ENCODE measurements around the gene PRPF38A. TPM values are rescaled to one million over a fixed set of nuclear protein-coding genes. Genes with fewer than 3 reads are reported as not detected.

The PRPF38A gene
- total and polyA plus RNA-seq, 4 donors: 5.9 to 10.3 (median 8.6) TPM

GRCh38 chr1:52435650-52436049 is 31.2 kb downstream of the PRPF38A start:
- Histone ChIP-seq H3K27ac (ENCODE audit: low read depth in 1 of 2, low read length in 2 of 2) (no peak overlapping the region), H3K4me1 (ENCODE audit: control insufficient read depth in 4 of 4, insufficient read depth in 4 of 4, low read length in 3 of 4) (no peaks in the 10 kb centered on the region), H3K4me3 (ENCODE audit: low read depth in 1 of 3, low read length in 3 of 3) (no peak overlapping the region), H3K9me3 (ENCODE audit: control insufficient read depth in 4 of 4, low read length in 3 of 4) (no peaks in the 10 kb centered on the region), H3K9ac (ENCODE audit: low read depth in 1 of 2, low read length in 2 of 2) (no peak overlapping the region), H3K27me3 (ENCODE audit: control insufficient read depth in 4 of 4, insufficient read depth in 4 of 4, low read length in 3 of 4) (no peaks in the 10 kb centered on the region), H3K36me3 (ENCODE audit: control insufficient read depth in 4 of 4, insufficient read depth in 3 of 4, low read depth in 1 of 4, low read length in 3 of 4) (peaks cover 6 to 53% (median 36%) of the 10 kb centered on the region in 4 donors)
- TF ChIP-seq, protein P1, sequence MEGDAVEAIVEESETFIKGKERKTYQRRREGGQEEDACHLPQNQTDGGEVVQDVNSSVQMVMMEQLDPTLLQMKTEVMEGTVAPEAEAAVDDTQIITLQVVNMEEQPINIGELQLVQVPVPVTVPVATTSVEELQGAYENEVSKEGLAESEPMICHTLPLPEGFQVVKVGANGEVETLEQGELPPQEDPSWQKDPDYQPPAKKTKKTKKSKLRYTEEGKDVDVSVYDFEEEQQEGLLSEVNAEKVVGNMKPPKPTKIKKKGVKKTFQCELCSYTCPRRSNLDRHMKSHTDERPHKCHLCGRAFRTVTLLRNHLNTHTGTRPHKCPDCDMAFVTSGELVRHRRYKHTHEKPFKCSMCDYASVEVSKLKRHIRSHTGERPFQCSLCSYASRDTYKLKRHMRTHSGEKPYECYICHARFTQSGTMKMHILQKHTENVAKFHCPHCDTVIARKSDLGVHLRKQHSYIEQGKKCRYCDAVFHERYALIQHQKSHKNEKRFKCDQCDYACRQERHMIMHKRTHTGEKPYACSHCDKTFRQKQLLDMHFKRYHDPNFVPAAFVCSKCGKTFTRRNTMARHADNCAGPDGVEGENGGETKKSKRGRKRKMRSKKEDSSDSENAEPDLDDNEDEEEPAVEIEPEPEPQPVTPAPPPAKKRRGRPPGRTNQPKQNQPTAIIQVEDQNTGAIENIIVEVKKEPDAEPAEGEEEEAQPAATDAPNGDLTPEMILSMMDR (IDR thresholded peaks at IDR 0.05; ENCODE audit: low read depth, low read length, missing input control): no peak
- no peak for TF ChIP-seq FOXA1 (IDR thresholded peaks at IDR 0.05)
- TF ChIP-seq HNF4G (IDR thresholded peaks at IDR 0.05): no peak
- no peak for TF ChIP-seq HNF4A (conservative IDR thresholded peaks at IDR 0.05)
- TF ChIP-seq NR2F2 (IDR thresholded peaks at IDR 0.05): no peak
- no peak for TF ChIP-seq JUND (IDR thresholded peaks at IDR 0.05)
- TF ChIP-seq MAX (IDR thresholded peaks at IDR 0.05): no peak
- no peak for TF ChIP-seq REST (IDR thresholded peaks at IDR 0.05)
- TF ChIP-seq RXRA (IDR thresholded peaks at IDR 0.05): no peak
- no peak for TF ChIP-seq SP1 (IDR thresholded peaks at IDR 0.05)
- no peak for TF ChIP-seq YY1 (IDR thresholded peaks at IDR 0.05)
- DNase-seq (ENCODE audit: low spot score): no peak
- 100% methylated on average over 1 of the region's 1 CpG for WGBS

GRCh38 chr1:52436817-52437216 is 32.4 kb downstream of the PRPF38A start:
- no peak for TF ChIP-seq FOXA1 (IDR thresholded peaks at IDR 0.05)
- TF ChIP-seq ZBTB33 (IDR thresholded peaks at IDR 0.05): no peak
- TF ChIP-seq, protein P2, sequence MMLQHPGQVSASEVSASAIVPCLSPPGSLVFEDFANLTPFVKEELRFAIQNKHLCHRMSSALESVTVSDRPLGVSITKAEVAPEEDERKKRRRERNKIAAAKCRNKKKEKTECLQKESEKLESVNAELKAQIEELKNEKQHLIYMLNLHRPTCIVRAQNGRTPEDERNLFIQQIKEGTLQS (IDR thresholded peaks at IDR 0.05): no peak
- no peak for TF ChIP-seq REST (IDR thresholded peaks at IDR 0.05)
- TF ChIP-seq GABPA (IDR thresholded peaks at IDR 0.05 in 1 of 2, conservative IDR thresholded peaks at IDR 0.05 in 1 of 2): no peak
- no peak for TF ChIP-seq HNF4G (IDR thresholded peaks at IDR 0.05)
- Histone ChIP-seq H3K36me3 (ENCODE audit: control insufficient read depth in 4 of 4, insufficient read depth in 3 of 4, low read depth in 1 of 4, low read length in 3 of 4) (peaks cover 6 to 43% (median 28%) of the 10 kb centered on the region in 4 donors), H3K27me3 (ENCODE audit: control insufficient read depth in 4 of 4, insufficient read depth in 4 of 4, low read length in 3 of 4) (no peaks in the 10 kb centered on the region), H3K9me3 (ENCODE audit: control insufficient read depth in 4 of 4, low read length in 3 of 4) (no peaks in the 10 kb centered on the region), H3K27ac (ENCODE audit: low read depth in 1 of 2, low read length in 2 of 2) (no peak overlapping the region), H3K4me1 (ENCODE audit: control insufficient read depth in 4 of 4, insufficient read depth in 4 of 4, low read length in 3 of 4) (no peaks in the 10 kb centered on the region), H3K4me3 (ENCODE audit: low read depth in 1 of 3, low read length in 3 of 3) (no peak overlapping the region), H3K9ac (ENCODE audit: low read depth in 1 of 2, low read length in 2 of 2) (no peak overlapping the region)
- 96% methylated on average over 7 of the region's 7 CpGs for WGBS
- DNase-seq (ENCODE audit: low spot score): no peak
